GM23338 (cell line): ENCODE measurements around the gene ENTPD5. TPM values are rescaled to one million over a fixed set of nuclear protein-coding genes. Genes with fewer than 3 reads are reported as not detected.

Source experiments
- ATAC-seq: fragments of 200-7000 bp; cut with Tn5 transposase; 3 replicates; pipeline ENCODE4 v1.9.1; 2020
- DNase-seq: peaks from one replicate; pipeline ENCODE4 v3.0.0-alpha.2; 2015; ENCODE audit warnings: low spot score
- H2AFZ ChIP-seq: fragments of 200-600 bp; sonication (generic); 2 replicates; pipeline ENCODE4 v1.8.0; 2016; ENCODE audit warnings: antibody characterized with exemption, mild to moderate bottlenecking, moderate library complexity
- H3F3A ChIP-seq: fragments of 200-600 bp; sonication (generic); replicated peaks from 2 replicates; pipeline ENCODE4 v1.8.0; 2017; ENCODE audit warnings: antibody characterized with exemption, mixed run types, low read depth
- H3K27ac ChIP-seq: fragments of 200-600 bp; sonication (generic); 2 replicates; pipeline ENCODE4 v1.6.1; 2016; ENCODE audit warnings: low read depth
- H3K27me3 ChIP-seq: fragments of 200-600 bp; sonication (generic); 2 replicates; pipeline ENCODE4 v1.8.0; 2016; ENCODE audit warnings: mild to moderate bottlenecking, mixed run types, moderate library complexity; ENCODE audit not compliant: insufficient read depth
- H3K36me3 ChIP-seq: fragments of 200-600 bp; sonication (generic); 2 replicates; pipeline ENCODE4 v1.8.0; 2016; ENCODE audit warnings: mild to moderate bottlenecking; ENCODE audit not compliant: insufficient read depth
- H3K4me1 ChIP-seq: fragments of 200-600 bp; sonication (generic); 2 replicates; pipeline ENCODE4 v1.8.0; 2016; ENCODE audit warnings: mild to moderate bottlenecking, moderate library complexity; ENCODE audit not compliant: insufficient read depth
- H3K4me2 ChIP-seq: fragments of 200-600 bp; sonication (generic); 2 replicates; pipeline ENCODE4 v1.7.1; 2017; ENCODE audit warnings: mixed run types
- H3K4me3 ChIP-seq: fragments of 200-600 bp; sonication (generic); 2 replicates; pipeline ENCODE4 v1.6.1; 2016; ENCODE audit warnings: mixed run types
- H3K79me2 ChIP-seq: fragments of 200-600 bp; sonication (generic); replicated peaks from 2 replicates; pipeline ENCODE4 v1.8.0; 2017; ENCODE audit warnings: mild to moderate bottlenecking; ENCODE audit not compliant: insufficient read depth
- H3K9me2 ChIP-seq: fragments of 200-600 bp; sonication (generic); 2 replicates; pipeline ENCODE4 v1.8.0; 2017; ENCODE audit not compliant: insufficient read depth
- H4K20me1 ChIP-seq: fragments of 200-600 bp; sonication (generic); replicated peaks from 2 replicates; pipeline ENCODE4 v1.8.0; 2017; ENCODE audit warnings: mild to moderate bottlenecking; ENCODE audit not compliant: insufficient read depth
- H3K27ac Mint-ChIP-seq: 2 replicates; pipeline ENCODE4 v1.8.0; 2020; ENCODE audit warnings: inconsistent platforms, mild to moderate bottlenecking, moderate library complexity, mixed read lengths
- H3K27me3 Mint-ChIP-seq: 3 replicates; pipeline ENCODE4 v1.8.0; 2022; ENCODE audit warnings: low read depth, mild to moderate bottlenecking, moderate library complexity, mixed read lengths, inconsistent platforms; ENCODE audit not compliant: insufficient read depth, poor library complexity
- H3K36me3 Mint-ChIP-seq: 3 replicates; pipeline ENCODE4 v1.8.0; 2021; ENCODE audit warnings: low read depth, mild to moderate bottlenecking, inconsistent platforms, moderate library complexity, mixed read lengths
- H3K4me1 Mint-ChIP-seq: 3 replicates; pipeline ENCODE4 v1.8.0; 2020; ENCODE audit warnings: mild to moderate bottlenecking, inconsistent platforms, mixed read lengths
- H3K4me3 Mint-ChIP-seq: 3 replicates; pipeline ENCODE4 v1.8.0; 2021; ENCODE audit warnings: moderate library complexity, mild to moderate bottlenecking, inconsistent platforms, mixed read lengths
- H3K9me3 Mint-ChIP-seq: 3 replicates; pipeline ENCODE4 v1.8.0; 2020; ENCODE audit warnings: moderate library complexity, mild to moderate bottlenecking, inconsistent platforms, mixed read lengths
- CREB1 ChIP-seq: fragments of 250-450 bp; sonication (Bioruptor Pico); IDR thresholded peaks from 2 replicates; pipeline ENCODE4 v1.5.0; 2020; ENCODE audit warnings: low read depth, mild to moderate bottlenecking, moderate library complexity
- EZH2 ChIP-seq: fragments of 200-600 bp; sonication (generic); IDR thresholded peaks from one replicate; pipeline ENCODE4 v1.8.0; 2017; ENCODE audit warnings: antibody characterized with exemption, mild to moderate bottlenecking, low read depth; ENCODE audit not compliant: unreplicated experiment
- NANOG ChIP-seq: IDR thresholded peaks from 2 replicates; pipeline ENCODE4 v1.6.1; 2016; ENCODE audit warnings: antibody characterized with exemption, borderline replicate concordance
- STAT1 ChIP-seq: IDR thresholded peaks from one replicate; pipeline ENCODE4 v1.6.1; 2016; ENCODE audit warnings: antibody characterized with exemption; ENCODE audit not compliant: unreplicated experiment
- polyA plus RNA-seq: library from polyadenylated mRNA; unstranded; fragments of >200 nt; fragmentation: Nextera tagmentation; extraction: Ambion mirVana; gene quantifications from 2 replicates; pipeline ENCODE4 v1.2.1, GENCODE V29; 2016
- total RNA-seq: library from RNA; depleted of rRNA; stranded (reverse); fragments of >200 nt; shearing (Covaris generic); gene quantifications from 2 replicates; pipeline ENCODE4 v1.2.3, GENCODE V29; 2014
- TF ChIP-seq, protein P1 (sequence below), 2 experiments: fragments of 200-600 bp in 1 of 2; sonication (generic) in 1 of 2; conservative IDR thresholded peaks; 2 replicates each; pipeline versions ENCODE4 v1.5.1 to v1.6.1; 2016 to 2017; ENCODE audit warnings: antibody characterized with exemption in 2 of 2, low read depth in 2 of 2, mild to moderate bottlenecking in 2 of 2, moderate library complexity in 1 of 2
- TF ChIP-seq, protein P2 (sequence below): IDR thresholded peaks from one replicate; pipeline ENCODE4 v1.6.1; 2018; ENCODE audit warnings: antibody characterized with exemption; ENCODE audit not compliant: unreplicated experiment

ENTPD5 gene
- total and polyA plus RNA-seq, 2 experiments from 2014 or later: 4.6 to 5.5 TPM

GRCh38 chr14:74049876-74050495, 30.9 kb upstream of the ENTPD5 start:
- H3K4me1 Mint-ChIP-seq: peaks cover 2% of the 10 kb centered on the region; the same call in 2 of the 3 replicates
- DNase-seq: no peak

GRCh38 chr14:74048281-74048680, 29.2 kb upstream of the ENTPD5 start:
- no peaks in the 10 kb centered on the region for H3K36me3 Mint-ChIP-seq
- no peak overlapping the region for H3K27ac ChIP-seq
- no peak overlapping the region for H3K4me2 ChIP-seq
- no peaks in the 10 kb centered on the region for H3K79me2 ChIP-seq
- peak; percentile 73 for DNase-seq
- H2AFZ ChIP-seq: no peak overlapping the region
- H3F3A ChIP-seq: no peaks in the 10 kb centered on the region
- peaks cover 2% of the 10 kb centered on the region; the same call in 2 of the 3 replicates for H3K4me1 Mint-ChIP-seq
- no peaks in the 10 kb centered on the region for H3K27me3 ChIP-seq
- H4K20me1 ChIP-seq: no peaks in the 10 kb centered on the region
- H3K9me2 ChIP-seq: no peaks in the 10 kb centered on the region
- H3K4me3 ChIP-seq: no peak overlapping the region
- H3K4me3 Mint-ChIP-seq: no peak overlapping the region
- no peak for TF ChIP-seq CREB1 (CRISPR knock-in tag)
- TF ChIP-seq, protein P1, sequence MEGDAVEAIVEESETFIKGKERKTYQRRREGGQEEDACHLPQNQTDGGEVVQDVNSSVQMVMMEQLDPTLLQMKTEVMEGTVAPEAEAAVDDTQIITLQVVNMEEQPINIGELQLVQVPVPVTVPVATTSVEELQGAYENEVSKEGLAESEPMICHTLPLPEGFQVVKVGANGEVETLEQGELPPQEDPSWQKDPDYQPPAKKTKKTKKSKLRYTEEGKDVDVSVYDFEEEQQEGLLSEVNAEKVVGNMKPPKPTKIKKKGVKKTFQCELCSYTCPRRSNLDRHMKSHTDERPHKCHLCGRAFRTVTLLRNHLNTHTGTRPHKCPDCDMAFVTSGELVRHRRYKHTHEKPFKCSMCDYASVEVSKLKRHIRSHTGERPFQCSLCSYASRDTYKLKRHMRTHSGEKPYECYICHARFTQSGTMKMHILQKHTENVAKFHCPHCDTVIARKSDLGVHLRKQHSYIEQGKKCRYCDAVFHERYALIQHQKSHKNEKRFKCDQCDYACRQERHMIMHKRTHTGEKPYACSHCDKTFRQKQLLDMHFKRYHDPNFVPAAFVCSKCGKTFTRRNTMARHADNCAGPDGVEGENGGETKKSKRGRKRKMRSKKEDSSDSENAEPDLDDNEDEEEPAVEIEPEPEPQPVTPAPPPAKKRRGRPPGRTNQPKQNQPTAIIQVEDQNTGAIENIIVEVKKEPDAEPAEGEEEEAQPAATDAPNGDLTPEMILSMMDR (conservative IDR thresholded peaks at IDR 0.05; ENCODE audit: low read depth in 2 of 2): peak; percentile 64
- no peak for TF ChIP-seq NANOG
- H3K27ac Mint-ChIP-seq: no peak overlapping the region
- ATAC-seq: peak; percentile 85
- H3K27me3 Mint-ChIP-seq: peaks cover 2% of the 10 kb centered on the region
- no peaks in the 10 kb centered on the region for H3K4me1 ChIP-seq
- H3K9me3 Mint-ChIP-seq: no peaks in the 10 kb centered on the region
- no peaks in the 10 kb centered on the region for H3K36me3 ChIP-seq

More at GRCh38 chr14:74049876-74050495, 30.9 kb upstream of the ENTPD5 start:
- Histone ChIP-seq H3K4me1 (no peaks in the 10 kb centered on the region), H3K9me2 (no peaks in the 10 kb centered on the region), H3K79me2 (no peaks in the 10 kb centered on the region), H4K20me1 (no peaks in the 10 kb centered on the region), H3K27me3 (no peaks in the 10 kb centered on the region), H2AFZ (peak overlapping the region; percentile 30; the same call in 1 of the 2 replicates), H3K27ac (no peak overlapping the region), H3K4me2 (no peak overlapping the region), H3F3A (no peaks in the 10 kb centered on the region), H3K4me3 (no peak overlapping the region), H3K36me3 (no peaks in the 10 kb centered on the region)
- H3K27ac Mint-ChIP-seq: no peak overlapping the region
- no peaks in the 10 kb centered on the region for H3K36me3 Mint-ChIP-seq
- ATAC-seq: no peak
- H3K27me3 Mint-ChIP-seq: no peaks in the 10 kb centered on the region
- no peak for TF ChIP-seq EZH2
- no peak for TF ChIP-seq STAT1
- TF ChIP-seq, protein P1 (conservative IDR thresholded peaks at IDR 0.05; ENCODE audit: low read depth in 2 of 2): no peak
- TF ChIP-seq, protein P2, sequence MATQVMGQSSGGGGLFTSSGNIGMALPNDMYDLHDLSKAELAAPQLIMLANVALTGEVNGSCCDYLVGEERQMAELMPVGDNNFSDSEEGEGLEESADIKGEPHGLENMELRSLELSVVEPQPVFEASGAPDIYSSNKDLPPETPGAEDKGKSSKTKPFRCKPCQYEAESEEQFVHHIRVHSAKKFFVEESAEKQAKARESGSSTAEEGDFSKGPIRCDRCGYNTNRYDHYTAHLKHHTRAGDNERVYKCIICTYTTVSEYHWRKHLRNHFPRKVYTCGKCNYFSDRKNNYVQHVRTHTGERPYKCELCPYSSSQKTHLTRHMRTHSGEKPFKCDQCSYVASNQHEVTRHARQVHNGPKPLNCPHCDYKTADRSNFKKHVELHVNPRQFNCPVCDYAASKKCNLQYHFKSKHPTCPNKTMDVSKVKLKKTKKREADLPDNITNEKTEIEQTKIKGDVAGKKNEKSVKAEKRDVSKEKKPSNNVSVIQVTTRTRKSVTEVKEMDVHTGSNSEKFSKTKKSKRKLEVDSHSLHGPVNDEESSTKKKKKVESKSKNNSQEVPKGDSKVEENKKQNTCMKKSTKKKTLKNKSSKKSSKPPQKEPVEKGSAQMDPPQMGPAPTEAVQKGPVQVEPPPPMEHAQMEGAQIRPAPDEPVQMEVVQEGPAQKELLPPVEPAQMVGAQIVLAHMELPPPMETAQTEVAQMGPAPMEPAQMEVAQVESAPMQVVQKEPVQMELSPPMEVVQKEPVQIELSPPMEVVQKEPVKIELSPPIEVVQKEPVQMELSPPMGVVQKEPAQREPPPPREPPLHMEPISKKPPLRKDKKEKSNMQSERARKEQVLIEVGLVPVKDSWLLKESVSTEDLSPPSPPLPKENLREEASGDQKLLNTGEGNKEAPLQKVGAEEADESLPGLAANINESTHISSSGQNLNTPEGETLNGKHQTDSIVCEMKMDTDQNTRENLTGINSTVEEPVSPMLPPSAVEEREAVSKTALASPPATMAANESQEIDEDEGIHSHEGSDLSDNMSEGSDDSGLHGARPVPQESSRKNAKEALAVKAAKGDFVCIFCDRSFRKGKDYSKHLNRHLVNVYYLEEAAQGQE: no peak
- no peak overlapping the region for H3K4me3 Mint-ChIP-seq
- H3K9me3 Mint-ChIP-seq: no peaks in the 10 kb centered on the region; the same call in 2 of the 3 replicates
